Peyer's patch (tissue), 4 donors: Measurements from ENCODE around the gene GGT1.

ENCODE experiments used
- CTCF ChIP-seq, 6 experiments: fragments of 450-650 bp in 4 of 6; fragments of 200-600 bp in 2 of 6; sonication (generic) in 1 of 6; IDR thresholded peaks; one replicate each; pipeline ENCODE4 v1.5.1; 2017 to 2019; ENCODE audit warnings: antibody characterized with exemption in 6 of 6, mild to moderate bottlenecking in 3 of 6, moderate library complexity in 1 of 6
- POLR2A ChIP-seq, 2 donors: fragments of 450-650 bp; IDR thresholded peaks; one replicate each; pipeline ENCODE4 v1.5.1; 2017; ENCODE audit warnings: antibody characterized with exemption in 2 of 2, mild to moderate bottlenecking in 2 of 2, moderate library complexity in 2 of 2

GRCh38 chr22:24565077-24565476, 37.9 kb upstream of the GGT1 start:
- TF ChIP-seq CTCF (IDR thresholded peaks at IDR 0.05) (no peak), POLR2A (IDR thresholded peaks at IDR 0.05) (no peak)
